A549 (cell line): ENCODE measurements around the gene KRTAP1-5. TPM values are rescaled to one million over a fixed set of nuclear protein-coding genes. Genes with fewer than 3 reads are reported as not detected.

Source experiments
- ATAC-seq, 2 experiments: fragments of 200-7000 bp in 1 of 2; fragments of >200 bp in 1 of 2; cut with Nextera tagmentation in 1 of 2; cut with Tn5 transposase in 1 of 2; 3 replicates each; pipeline versions ENCODE4 v1.8.0 to v1.9.1; 2018 to 2020; ENCODE audit warnings: mild to moderate bottlenecking in 1 of 2, moderate library complexity in 1 of 2
- CTCF ChIA-PET: fragments of 300-600 bp; sonication (Branson Sonifier 250); formaldehyde crosslinking; extraction: SDS; loops from one replicate; lab custom pipeline; 2021; ENCODE audit warnings: antibody characterized with exemption, inconsistent platforms; lab: Yijun Ruan, JAX
- POLR2A ChIA-PET: fragments of 350-600 bp; formaldehyde crosslinking; extraction: SDS; loops from one replicate; lab custom pipeline; 2021; ENCODE audit warnings: antibody characterized with exemption, inconsistent platforms; lab: Yijun Ruan, JAX
- DNase-seq, 2 experiments: peaks; one replicate each; pipeline versions ENCODE4 v3.0.0 to v3.0.0-alpha.2; 2011 to 2016; ENCODE audit warnings: low read depth in 1 of 2, low spot score in 1 of 2
- FAIRE-seq: peaks from 2 replicates; lab custom pipeline; 2011; peaks lifted over from hg19 to GRCh38; lab: Jason Lieb, UNC
- H3K27ac ChIP-seq, 2 experiments: fragments of >200 bp; sonication (Bioruptor Twin); formaldehyde crosslinking; 3 replicates each; pipeline ENCODE4 v1.5.1; 2016 to 2017
- H3K4me1 ChIP-seq: fragments of >200 bp; sonication (Bioruptor Twin); formaldehyde crosslinking; 3 replicates; pipeline ENCODE4 v1.6.1; 2016
- H3K4me2 ChIP-seq: fragments of >200 bp; sonication (Bioruptor Twin); formaldehyde crosslinking; 3 replicates; pipeline ENCODE4 v1.6.1; 2016
- H3K4me3 ChIP-seq: fragments of >200 bp; sonication (Bioruptor Twin); formaldehyde crosslinking; 3 replicates; pipeline ENCODE4 v1.5.1; 2016
- H3K9me3 ChIP-seq: fragments of >200 bp; sonication (Bioruptor Twin); formaldehyde crosslinking; 3 replicates; pipeline ENCODE4 v1.6.1; 2016
- CEBPB ChIP-seq, 2 experiments: fragments of >200 bp in 1 of 2; sonication (Bioruptor Twin) in 1 of 2; formaldehyde crosslinking in 1 of 2; IDR thresholded peaks; 2 replicates each; pipeline ENCODE4 v1.6.1; 2012 to 2016
- CHD4 ChIP-seq: fragments of 200-600 bp; sonication (generic); IDR thresholded peaks from 2 replicates; pipeline ENCODE4 v1.6.1; 2016; ENCODE audit warnings: antibody characterized with exemption, mild to moderate bottlenecking, borderline replicate concordance
- EP300 ChIP-seq, 2 experiments: fragments of >200 bp; sonication (Bioruptor Twin); formaldehyde crosslinking; IDR thresholded peaks; 2 replicates in 1 of 2; 3 replicates in 1 of 2; pipeline ENCODE4 v1.6.1; 2016 to 2017
- HOXA7 ChIP-seq: fragments of 250-450 bp; sonication (Bioruptor Pico); IDR thresholded peaks from 2 replicates; pipeline ENCODE4 v1.5.0; 2020; ENCODE audit warnings: mild to moderate bottlenecking, moderate library complexity
- HOXB13 ChIP-seq: fragments of 250-450 bp; sonication (Bioruptor Pico); IDR thresholded peaks from 2 replicates; pipeline ENCODE4 v1.5.0; 2020; ENCODE audit warnings: low read depth, mild to moderate bottlenecking, moderate library complexity
- KDM5A ChIP-seq: fragments of 200-600 bp; sonication (generic); IDR thresholded peaks from 2 replicates; pipeline ENCODE4 v1.6.1; 2016; ENCODE audit warnings: antibody characterized with exemption, mild to moderate bottlenecking
- MAZ ChIP-seq: fragments of 150-350 bp; IDR thresholded peaks from 2 replicates; pipeline ENCODE4 v1.6.1; 2014; ENCODE audit warnings: antibody characterized with exemption, low read depth, low read length, borderline replicate concordance
- MYC ChIP-seq: IDR thresholded peaks from 2 replicates; pipeline ENCODE4 v1.6.1; 2012; ENCODE audit warnings: mild to moderate bottlenecking, inconsistent platforms, low read length, improper control_type of control experiment, borderline replicate concordance
- NFE2L2 ChIP-seq: fragments of 150-350 bp; conservative IDR thresholded peaks from 2 replicates; pipeline ENCODE4 v1.6.1; 2014; ENCODE audit warnings: low read length
- POLR2A ChIP-seq: IDR thresholded peaks from 2 replicates; pipeline ENCODE4 v1.6.1; 2012; ENCODE audit warnings: mild to moderate bottlenecking, low read length
- RNF2 ChIP-seq: fragments of 200-600 bp; sonication (generic); IDR thresholded peaks from 2 replicates; pipeline ENCODE4 v1.6.1; 2016; ENCODE audit warnings: low read depth, mild to moderate bottlenecking, antibody characterized with exemption, moderate library complexity, borderline replicate concordance
- TP53 ChIP-seq: fragments of 250-450 bp; sonication (Bioruptor Pico); IDR thresholded peaks from 2 replicates; pipeline ENCODE4 v1.5.0; 2021; ENCODE audit warnings: mild to moderate bottlenecking, moderate library complexity
- WGBS: methylation state at CpG from one replicate; pipeline ENCODE4 v1.1.6; 2017; ENCODE audit errors: missing lambda C conversion rate; 5-methylcytosine and 5-hydroxymethylcytosine counted together
- polyA plus RNA-seq, 4 experiments: library from polyadenylated mRNA; depleted of rRNA in 3 of 4; stranded (reverse); fragments of >200 nt; fragmentation: RNase III in 1 of 4; extraction: RNeasy Plus Mini Kit Qiagen cat#74134 plus additional on column Dnase treatment in 1 of 4; gene quantifications; 2 replicates in 3 of 4; 3 replicates in 1 of 4; pipeline ENCODE4 v1.2.3, GENCODE V29; 2011 to 2017
- TF ChIP-seq, protein P1 (sequence below): fragments of 150-350 bp; IDR thresholded peaks from 2 replicates; pipeline ENCODE4 v1.6.1; 2014; ENCODE audit warnings: low read depth, mild to moderate bottlenecking, low read length
- TF ChIP-seq, protein P2 (sequence below): IDR thresholded peaks from 2 replicates; pipeline ENCODE4 v1.6.1; 2012
- TF ChIP-seq, protein P3 (sequence below): fragments of 250-450 bp; sonication (Bioruptor Pico); IDR thresholded peaks from 2 replicates; pipeline ENCODE4 v1.5.0; 2021; ENCODE audit warnings: mild to moderate bottlenecking, moderate library complexity, borderline replicate concordance
- TF ChIP-seq, protein P4 (sequence below): fragments of 250-450 bp; sonication (Bioruptor Pico); IDR thresholded peaks from 2 replicates; pipeline ENCODE4 v1.5.0; 2020; ENCODE audit warnings: low read depth, mild to moderate bottlenecking, moderate library complexity
- TF ChIP-seq, protein P5 (sequence below): fragments of 450-650 bp; IDR thresholded peaks from 2 replicates; pipeline ENCODE4 v1.6.1; 2014; ENCODE audit warnings: antibody characterized with exemption
- TF ChIP-seq, protein P6 (sequence below): fragments of 200-600 bp; sonication (generic); IDR thresholded peaks from 2 replicates; pipeline ENCODE4 v1.6.1; 2016; ENCODE audit warnings: antibody characterized with exemption, mild to moderate bottlenecking, moderate library complexity
- TF ChIP-seq, protein P7 (sequence below): fragments of >200 bp; sonication (Bioruptor Twin); formaldehyde crosslinking; IDR thresholded peaks from 3 replicates; pipeline ENCODE4 v1.6.1; 2016

Gene KRTAP1-5
- polyA plus RNA-seq, 2 of the 4 experiments (the other 2 are of a cell fraction): not detected

DNA sequence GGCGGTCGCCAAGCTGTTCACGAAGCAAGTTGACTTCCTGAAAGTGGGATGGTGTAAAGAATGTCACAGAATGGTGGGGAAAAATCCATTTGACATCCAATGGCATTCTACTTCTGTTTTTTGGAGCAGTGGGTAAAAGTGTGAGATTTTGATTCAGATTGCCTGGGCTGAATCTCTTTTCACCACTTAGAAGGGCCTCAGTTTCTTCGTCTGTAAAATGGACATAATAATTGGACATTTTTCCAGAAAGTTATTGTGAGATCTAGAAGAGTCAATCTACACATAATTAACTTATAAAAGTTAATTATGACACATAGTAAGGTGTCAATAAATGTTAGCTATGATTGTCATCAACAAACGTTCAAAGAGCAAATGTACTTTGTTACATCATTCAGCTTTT is 45.9 kb downstream of the KRTAP1-5 start (continued):
- TF ChIP-seq, protein P1, sequence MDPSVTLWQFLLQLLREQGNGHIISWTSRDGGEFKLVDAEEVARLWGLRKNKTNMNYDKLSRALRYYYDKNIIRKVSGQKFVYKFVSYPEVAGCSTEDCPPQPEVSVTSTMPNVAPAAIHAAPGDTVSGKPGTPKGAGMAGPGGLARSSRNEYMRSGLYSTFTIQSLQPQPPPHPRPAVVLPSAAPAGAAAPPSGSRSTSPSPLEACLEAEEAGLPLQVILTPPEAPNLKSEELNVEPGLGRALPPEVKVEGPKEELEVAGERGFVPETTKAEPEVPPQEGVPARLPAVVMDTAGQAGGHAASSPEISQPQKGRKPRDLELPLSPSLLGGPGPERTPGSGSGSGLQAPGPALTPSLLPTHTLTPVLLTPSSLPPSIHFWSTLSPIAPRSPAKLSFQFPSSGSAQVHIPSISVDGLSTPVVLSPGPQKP: no peak

DNA sequence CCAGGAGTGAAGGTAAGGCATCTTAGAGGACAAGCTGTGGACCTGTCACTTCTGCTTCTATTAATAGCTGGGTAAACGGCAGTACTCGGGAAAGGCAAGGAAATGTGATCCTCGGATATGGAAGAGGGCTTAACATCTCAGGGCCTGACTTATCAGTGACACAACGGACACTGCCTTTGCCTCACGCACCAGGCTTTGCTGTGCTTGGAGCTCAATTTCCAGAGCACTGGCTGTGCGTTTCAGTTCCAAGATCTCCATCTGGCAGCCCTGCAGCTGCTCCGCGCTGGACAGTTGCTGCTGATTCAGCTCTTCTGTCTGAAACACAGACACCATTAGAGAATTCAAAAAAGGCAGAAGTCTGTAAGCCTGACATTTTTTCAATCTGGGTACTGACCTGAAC is 46.4 kb downstream of the KRTAP1-5 start:
- 69% methylated on average over 8 of the region's 8 CpGs for WGBS

More for the DNA sequence above, 46.4 kb downstream of the KRTAP1-5 start:
- TF ChIP-seq CEBPB (IDR thresholded peaks at IDR 0.05) (no peak), HOXB13 (CRISPR knock-in tag) (no peak), KDM5A (no peak), TP53 (CRISPR knock-in tag) (no peak), EP300 (IDR thresholded peaks at IDR 0.05) (no peak), RNF2 (no peak), MAZ (no peak), POLR2A (no peak), HOXA7 (CRISPR knock-in tag) (no peak), NFE2L2 (no peak), MYC (no peak), CHD4 (no peak)
- TF ChIP-seq, protein P2, sequence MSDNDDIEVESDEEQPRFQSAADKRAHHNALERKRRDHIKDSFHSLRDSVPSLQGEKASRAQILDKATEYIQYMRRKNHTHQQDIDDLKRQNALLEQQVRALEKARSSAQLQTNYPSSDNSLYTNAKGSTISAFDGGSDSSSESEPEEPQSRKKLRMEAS: no peak
- TF ChIP-seq, protein P3, sequence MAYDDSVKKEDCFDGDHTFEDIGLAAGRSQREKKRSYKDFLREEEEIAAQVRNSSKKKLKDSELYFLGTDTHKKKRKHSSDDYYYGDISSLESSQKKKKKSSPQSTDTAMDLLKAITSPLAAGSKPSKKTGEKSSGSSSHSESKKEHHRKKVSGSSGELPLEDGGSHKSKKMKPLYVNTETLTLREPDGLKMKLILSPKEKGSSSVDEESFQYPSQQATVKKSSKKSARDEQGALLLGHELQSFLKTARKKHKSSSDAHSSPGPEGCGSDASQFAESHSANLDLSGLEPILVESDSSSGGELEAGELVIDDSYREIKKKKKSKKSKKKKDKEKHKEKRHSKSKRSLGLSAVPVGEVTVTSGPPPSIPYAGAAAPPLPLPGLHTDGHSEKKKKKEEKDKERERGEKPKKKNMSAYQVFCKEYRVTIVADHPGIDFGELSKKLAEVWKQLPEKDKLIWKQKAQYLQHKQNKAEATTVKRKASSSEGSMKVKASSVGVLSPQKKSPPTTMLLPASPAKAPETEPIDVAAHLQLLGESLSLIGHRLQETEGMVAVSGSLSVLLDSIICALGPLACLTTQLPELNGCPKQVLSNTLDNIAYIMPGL: no peak
- TF ChIP-seq, protein P4, sequence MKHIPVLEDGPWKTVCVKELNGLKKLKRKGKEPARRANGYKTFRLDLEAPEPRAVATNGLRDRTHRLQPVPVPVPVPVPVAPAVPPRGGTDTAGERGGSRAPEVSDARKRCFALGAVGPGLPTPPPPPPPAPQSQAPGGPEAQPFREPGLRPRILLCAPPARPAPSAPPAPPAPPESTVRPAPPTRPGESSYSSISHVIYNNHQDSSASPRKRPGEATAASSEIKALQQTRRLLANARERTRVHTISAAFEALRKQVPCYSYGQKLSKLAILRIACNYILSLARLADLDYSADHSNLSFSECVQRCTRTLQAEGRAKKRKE (CRISPR knock-in tag): no peak
- TF ChIP-seq, protein P5, sequence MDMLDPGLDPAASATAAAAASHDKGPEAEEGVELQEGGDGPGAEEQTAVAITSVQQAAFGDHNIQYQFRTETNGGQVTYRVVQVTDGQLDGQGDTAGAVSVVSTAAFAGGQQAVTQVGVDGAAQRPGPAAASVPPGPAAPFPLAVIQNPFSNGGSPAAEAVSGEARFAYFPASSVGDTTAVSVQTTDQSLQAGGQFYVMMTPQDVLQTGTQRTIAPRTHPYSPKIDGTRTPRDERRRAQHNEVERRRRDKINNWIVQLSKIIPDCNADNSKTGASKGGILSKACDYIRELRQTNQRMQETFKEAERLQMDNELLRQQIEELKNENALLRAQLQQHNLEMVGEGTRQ: no peak
- TF ChIP-seq, protein P6, sequence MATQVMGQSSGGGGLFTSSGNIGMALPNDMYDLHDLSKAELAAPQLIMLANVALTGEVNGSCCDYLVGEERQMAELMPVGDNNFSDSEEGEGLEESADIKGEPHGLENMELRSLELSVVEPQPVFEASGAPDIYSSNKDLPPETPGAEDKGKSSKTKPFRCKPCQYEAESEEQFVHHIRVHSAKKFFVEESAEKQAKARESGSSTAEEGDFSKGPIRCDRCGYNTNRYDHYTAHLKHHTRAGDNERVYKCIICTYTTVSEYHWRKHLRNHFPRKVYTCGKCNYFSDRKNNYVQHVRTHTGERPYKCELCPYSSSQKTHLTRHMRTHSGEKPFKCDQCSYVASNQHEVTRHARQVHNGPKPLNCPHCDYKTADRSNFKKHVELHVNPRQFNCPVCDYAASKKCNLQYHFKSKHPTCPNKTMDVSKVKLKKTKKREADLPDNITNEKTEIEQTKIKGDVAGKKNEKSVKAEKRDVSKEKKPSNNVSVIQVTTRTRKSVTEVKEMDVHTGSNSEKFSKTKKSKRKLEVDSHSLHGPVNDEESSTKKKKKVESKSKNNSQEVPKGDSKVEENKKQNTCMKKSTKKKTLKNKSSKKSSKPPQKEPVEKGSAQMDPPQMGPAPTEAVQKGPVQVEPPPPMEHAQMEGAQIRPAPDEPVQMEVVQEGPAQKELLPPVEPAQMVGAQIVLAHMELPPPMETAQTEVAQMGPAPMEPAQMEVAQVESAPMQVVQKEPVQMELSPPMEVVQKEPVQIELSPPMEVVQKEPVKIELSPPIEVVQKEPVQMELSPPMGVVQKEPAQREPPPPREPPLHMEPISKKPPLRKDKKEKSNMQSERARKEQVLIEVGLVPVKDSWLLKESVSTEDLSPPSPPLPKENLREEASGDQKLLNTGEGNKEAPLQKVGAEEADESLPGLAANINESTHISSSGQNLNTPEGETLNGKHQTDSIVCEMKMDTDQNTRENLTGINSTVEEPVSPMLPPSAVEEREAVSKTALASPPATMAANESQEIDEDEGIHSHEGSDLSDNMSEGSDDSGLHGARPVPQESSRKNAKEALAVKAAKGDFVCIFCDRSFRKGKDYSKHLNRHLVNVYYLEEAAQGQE: no peak
- TF ChIP-seq, protein P7, sequence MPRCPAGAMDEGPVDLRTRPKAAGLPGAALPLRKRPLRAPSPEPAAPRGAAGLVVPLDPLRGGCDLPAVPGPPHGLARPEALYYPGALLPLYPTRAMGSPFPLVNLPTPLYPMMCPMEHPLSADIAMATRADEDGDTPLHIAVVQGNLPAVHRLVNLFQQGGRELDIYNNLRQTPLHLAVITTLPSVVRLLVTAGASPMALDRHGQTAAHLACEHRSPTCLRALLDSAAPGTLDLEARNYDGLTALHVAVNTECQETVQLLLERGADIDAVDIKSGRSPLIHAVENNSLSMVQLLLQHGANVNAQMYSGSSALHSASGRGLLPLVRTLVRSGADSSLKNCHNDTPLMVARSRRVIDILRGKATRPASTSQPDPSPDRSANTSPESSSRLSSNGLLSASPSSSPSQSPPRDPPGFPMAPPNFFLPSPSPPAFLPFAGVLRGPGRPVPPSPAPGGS: no peak
- TF ChIP-seq, all 56 proteins: peak for 0
- DNase-seq: no peak
- no peak overlapping the region for H3K4me3 ChIP-seq
- H3K4me1 ChIP-seq: no peaks in the 10 kb centered on the region
- ATAC-seq: no peak; a peak in 1 of 6 replicates
- no peak overlapping the region for H3K27ac ChIP-seq
- POLR2A ChIA-PET: no interaction called here
- H3K9me3 ChIP-seq: no peaks in the 10 kb centered on the region
- CTCF ChIA-PET: interaction anchor here (0.7 to 2.1 kb wide), 5 partner anchors 9 to 682 kb away, joined by 3 to 6 read pairs (median 3); no protein-coding TSS in a partner anchor
- no peak for FAIRE-seq
- H3K4me2 ChIP-seq: no peak overlapping the region
